Activated naive CD8-positive, alpha-beta T cell treated with anti-CD3 and anti-CD28 coated beads, Interleukin-2, amount 50 U/mL, for 24 hours (primary cell): ENCODE data around the gene ERF.
A peak's percentile ranks its signal among the peaks of the same experiment; 100 is the strongest.

Experiments
- ATAC-seq: fragments of 150-1000 bp; cut with Tn5 transposase; one replicate; pipeline ENCODE4 v1.10.0; 2021
- DNase-seq: peaks from one replicate; pipeline ENCODE4 v3.0.0; 2021
- H3K27ac Mint-ChIP-seq: one replicate; pipeline ENCODE4 v1.8.0; 2021; ENCODE audit warnings: mild to moderate bottlenecking, mixed read lengths
- H3K27me3 Mint-ChIP-seq: one replicate; pipeline ENCODE4 v1.8.0; 2021; ENCODE audit warnings: mixed read lengths
- H3K36me3 Mint-ChIP-seq: one replicate; pipeline ENCODE4 v1.8.0; 2021; ENCODE audit warnings: low read depth, mixed read lengths
- H3K4me1 Mint-ChIP-seq: one replicate; pipeline ENCODE4 v1.8.0; 2021; ENCODE audit warnings: mixed read lengths
- H3K4me3 Mint-ChIP-seq: one replicate; pipeline ENCODE4 v1.8.0; 2021; ENCODE audit warnings: mild to moderate bottlenecking, moderate library complexity, mixed read lengths
- H3K9me3 Mint-ChIP-seq: one replicate; pipeline ENCODE4 v1.8.0; 2021; ENCODE audit warnings: mixed read lengths

Gene ERF

GRCh38 chr19:42216653-42217519 lies 38.0 kb downstream of the ERF start:
- H3K9me3 Mint-ChIP-seq = no peaks in the 10 kb centered on the region
- ATAC-seq (no peak), DNase-seq (peak; percentile 42)
- H3K36me3 Mint-ChIP-seq = peaks cover 19% of the 10 kb centered on the region
- H3K4me1 Mint-ChIP-seq = peaks cover 74% of the 10 kb centered on the region
- peak overlapping the region; percentile 94 for H3K27ac Mint-ChIP-seq
- peak overlapping the region; percentile 96 for H3K4me3 Mint-ChIP-seq
- H3K27me3 Mint-ChIP-seq = peaks cover 3% of the 10 kb centered on the region

GRCh38 chr19:42214810-42215485 lies 40.0 kb downstream of the ERF start:
- Mint-ChIP-seq H3K27me3 (peaks cover 3% of the 10 kb centered on the region), H3K9me3 (no peaks in the 10 kb centered on the region), H3K36me3 (peaks cover 20% of the 10 kb centered on the region), H3K4me3 (peak overlapping the region; percentile 19), H3K27ac (peak overlapping the region; percentile 5), H3K4me1 (peaks cover 61% of the 10 kb centered on the region)
- no peak for DNase-seq
- ATAC-seq = no peak

GRCh38 chr19:42212886-42213285 lies 42.0 kb downstream of the ERF start:
- H3K27ac Mint-ChIP-seq = peak overlapping the region; percentile 2
- H3K36me3 Mint-ChIP-seq = peaks cover 37% of the 10 kb centered on the region
- H3K4me3 Mint-ChIP-seq = no peak overlapping the region
- H3K9me3 Mint-ChIP-seq = no peaks in the 10 kb centered on the region
- H3K4me1 Mint-ChIP-seq = peaks cover 48% of the 10 kb centered on the region
- DNase-seq (no peak), ATAC-seq (no peak)
- peaks cover 3% of the 10 kb centered on the region for H3K27me3 Mint-ChIP-seq

GRCh38 chr19:42208612-42209011 lies 46.3 kb downstream of the ERF start:
- ATAC-seq (no peak), DNase-seq (no peak)
- Mint-ChIP-seq H3K36me3 (peaks cover 44% of the 10 kb centered on the region), H3K4me3 (no peak overlapping the region), H3K27me3 (no peaks in the 10 kb centered on the region), H3K9me3 (no peaks in the 10 kb centered on the region), H3K4me1 (peaks cover 50% of the 10 kb centered on the region), H3K27ac (peak overlapping the region; percentile 86)

GRCh38 chr19:42207767-42208271 lies 47.1 kb downstream of the ERF start:
- Mint-ChIP-seq H3K27me3 (no peaks in the 10 kb centered on the region), H3K27ac (peak overlapping the region; percentile 86), H3K9me3 (no peaks in the 10 kb centered on the region), H3K4me1 (peaks cover 48% of the 10 kb centered on the region), H3K4me3 (no peak overlapping the region), H3K36me3 (peaks cover 39% of the 10 kb centered on the region)
- DNase-seq = no peak
- ATAC-seq = peak; percentile 52

GRCh38 chr19:42206871-42207755 lies 47.8 kb downstream of the ERF start:
- peaks cover 40% of the 10 kb centered on the region for H3K36me3 Mint-ChIP-seq
- DNase-seq (no peak), ATAC-seq (no peak)
- H3K27ac Mint-ChIP-seq = peak overlapping the region; percentile 86
- H3K9me3 Mint-ChIP-seq = no peaks in the 10 kb centered on the region
- H3K4me3 Mint-ChIP-seq = no peak overlapping the region
- H3K27me3 Mint-ChIP-seq = no peaks in the 10 kb centered on the region
- peaks cover 53% of the 10 kb centered on the region for H3K4me1 Mint-ChIP-seq

- Mint-ChIP-seq H3K27ac (peak overlapping the region; percentile 7), H3K4me3 (no peak overlapping the region), H3K9me3 (no peaks in the 10 kb centered on the region), H3K36me3 (peaks cover 41% of the 10 kb centered on the region), H3K27me3 (no peaks in the 10 kb centered on the region), H3K4me1 (peaks cover 78% of the 10 kb centered on the region)
- no peak for ATAC-seq
- DNase-seq = no peak
Observed at GRCh38 chr19:42204664-42205063, 50.3 kb downstream of the ERF start.

- Mint-ChIP-seq H3K27me3 (no peaks in the 10 kb centered on the region), H3K36me3 (peaks cover 39% of the 10 kb centered on the region), H3K4me1 (peaks cover 87% of the 10 kb centered on the region), H3K27ac (peak overlapping the region; percentile 61), H3K9me3 (no peaks in the 10 kb centered on the region), H3K4me3 (no peak overlapping the region)
- ATAC-seq = no peak
- no peak for DNase-seq
Observed at GRCh38 chr19:42203700-42204099, 51.2 kb downstream of the ERF start.

- Mint-ChIP-seq H3K27ac (peak overlapping the region; percentile 92), H3K4me1 (peaks cover 85% of the 10 kb centered on the region), H3K36me3 (peaks cover 33% of the 10 kb centered on the region), H3K9me3 (no peaks in the 10 kb centered on the region), H3K4me3 (peak overlapping the region; percentile 61), H3K27me3 (no peaks in the 10 kb centered on the region)
- no peak for ATAC-seq
- DNase-seq = no peak
Observed at GRCh38 chr19:42202290-42202880, 52.5 kb downstream of the ERF start.

GRCh38 chr19:42201489-42202289 lies 53.2 kb downstream of the ERF start:
- ATAC-seq (peak; percentile 59), DNase-seq (peak; percentile 61)
- H3K9me3 Mint-ChIP-seq = no peaks in the 10 kb centered on the region
- no peaks in the 10 kb centered on the region for H3K27me3 Mint-ChIP-seq
- peak overlapping the region; percentile 61 for H3K4me3 Mint-ChIP-seq
- peaks cover 33% of the 10 kb centered on the region for H3K36me3 Mint-ChIP-seq
- H3K4me1 Mint-ChIP-seq = peaks cover 86% of the 10 kb centered on the region
- H3K27ac Mint-ChIP-seq = peak overlapping the region; percentile 92

GRCh38 chr19:42200116-42200715 lies 54.7 kb downstream of the ERF start:
- peak overlapping the region; percentile 92 for H3K27ac Mint-ChIP-seq
- peaks cover 86% of the 10 kb centered on the region for H3K4me1 Mint-ChIP-seq
- no peaks in the 10 kb centered on the region for H3K9me3 Mint-ChIP-seq
- H3K4me3 Mint-ChIP-seq = peak overlapping the region; percentile 68
- H3K27me3 Mint-ChIP-seq = no peaks in the 10 kb centered on the region
- peaks cover 34% of the 10 kb centered on the region for H3K36me3 Mint-ChIP-seq
- ATAC-seq (no peak), DNase-seq (no peak)

GRCh38 chr19:42199440-42200115 lies 55.4 kb downstream of the ERF start:
- H3K4me3 Mint-ChIP-seq = peak overlapping the region; percentile 68
- no peaks in the 10 kb centered on the region for H3K9me3 Mint-ChIP-seq
- H3K27me3 Mint-ChIP-seq = no peaks in the 10 kb centered on the region
- peaks cover 29% of the 10 kb centered on the region for H3K36me3 Mint-ChIP-seq
- H3K27ac Mint-ChIP-seq = peak overlapping the region; percentile 92
- peak; percentile 70 for ATAC-seq
- DNase-seq = peak; percentile 74
- H3K4me1 Mint-ChIP-seq = peaks cover 80% of the 10 kb centered on the region
